ENCODE data around the gene TIGD4.

GRCh38 chr4:152777488-152777887 lies 2.0 kb downstream of the TIGD4 start:
- TF ChIP-seq JUND (IDR thresholded peaks at IDR 0.05) (no peak), GABPA (IDR thresholded peaks at IDR 0.05; ENCODE audit: low read depth) (no peak), EZH2phosphoT487 (IDR thresholded peaks at IDR 0.05; ENCODE audit: borderline replicate concordance, low read depth) (no peak), REST (IDR thresholded peaks at IDR 0.05; ENCODE audit: low read depth, low read length) (no peak), YY1 (IDR thresholded peaks at IDR 0.05; ENCODE audit: low read depth) (no peak), POLR2AphosphoS5 (IDR thresholded peaks at IDR 0.05; ENCODE audit: low read depth, low read length) (no peak), FOXM1 (IDR thresholded peaks at IDR 0.05; ENCODE audit: low read depth) (no peak), TEAD4 (IDR thresholded peaks at IDR 0.05; ENCODE audit: borderline replicate concordance, insufficient read depth) (no peak), MXI1 (IDR thresholded peaks at IDR 0.05; ENCODE audit: low read depth, low read length) (no peak)
- TF ChIP-seq, protein P1, sequence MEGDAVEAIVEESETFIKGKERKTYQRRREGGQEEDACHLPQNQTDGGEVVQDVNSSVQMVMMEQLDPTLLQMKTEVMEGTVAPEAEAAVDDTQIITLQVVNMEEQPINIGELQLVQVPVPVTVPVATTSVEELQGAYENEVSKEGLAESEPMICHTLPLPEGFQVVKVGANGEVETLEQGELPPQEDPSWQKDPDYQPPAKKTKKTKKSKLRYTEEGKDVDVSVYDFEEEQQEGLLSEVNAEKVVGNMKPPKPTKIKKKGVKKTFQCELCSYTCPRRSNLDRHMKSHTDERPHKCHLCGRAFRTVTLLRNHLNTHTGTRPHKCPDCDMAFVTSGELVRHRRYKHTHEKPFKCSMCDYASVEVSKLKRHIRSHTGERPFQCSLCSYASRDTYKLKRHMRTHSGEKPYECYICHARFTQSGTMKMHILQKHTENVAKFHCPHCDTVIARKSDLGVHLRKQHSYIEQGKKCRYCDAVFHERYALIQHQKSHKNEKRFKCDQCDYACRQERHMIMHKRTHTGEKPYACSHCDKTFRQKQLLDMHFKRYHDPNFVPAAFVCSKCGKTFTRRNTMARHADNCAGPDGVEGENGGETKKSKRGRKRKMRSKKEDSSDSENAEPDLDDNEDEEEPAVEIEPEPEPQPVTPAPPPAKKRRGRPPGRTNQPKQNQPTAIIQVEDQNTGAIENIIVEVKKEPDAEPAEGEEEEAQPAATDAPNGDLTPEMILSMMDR (IDR thresholded peaks at IDR 0.05), result no peak
- TF ChIP-seq, protein P2, sequence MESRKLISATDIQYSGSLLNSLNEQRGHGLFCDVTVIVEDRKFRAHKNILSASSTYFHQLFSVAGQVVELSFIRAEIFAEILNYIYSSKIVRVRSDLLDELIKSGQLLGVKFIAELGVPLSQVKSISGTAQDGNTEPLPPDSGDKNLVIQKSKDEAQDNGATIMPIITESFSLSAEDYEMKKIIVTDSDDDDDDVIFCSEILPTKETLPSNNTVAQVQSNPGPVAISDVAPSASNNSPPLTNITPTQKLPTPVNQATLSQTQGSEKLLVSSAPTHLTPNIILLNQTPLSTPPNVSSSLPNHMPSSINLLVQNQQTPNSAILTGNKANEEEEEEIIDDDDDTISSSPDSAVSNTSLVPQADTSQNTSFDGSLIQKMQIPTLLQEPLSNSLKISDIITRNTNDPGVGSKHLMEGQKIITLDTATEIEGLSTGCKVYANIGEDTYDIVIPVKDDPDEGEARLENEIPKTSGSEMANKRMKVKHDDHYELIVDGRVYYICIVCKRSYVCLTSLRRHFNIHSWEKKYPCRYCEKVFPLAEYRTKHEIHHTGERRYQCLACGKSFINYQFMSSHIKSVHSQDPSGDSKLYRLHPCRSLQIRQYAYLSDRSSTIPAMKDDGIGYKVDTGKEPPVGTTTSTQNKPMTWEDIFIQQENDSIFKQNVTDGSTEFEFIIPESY (IDR thresholded peaks at IDR 0.05; ENCODE audit: borderline replicate concordance, low read depth), result no peak
- TF ChIP-seq, protein P3, sequence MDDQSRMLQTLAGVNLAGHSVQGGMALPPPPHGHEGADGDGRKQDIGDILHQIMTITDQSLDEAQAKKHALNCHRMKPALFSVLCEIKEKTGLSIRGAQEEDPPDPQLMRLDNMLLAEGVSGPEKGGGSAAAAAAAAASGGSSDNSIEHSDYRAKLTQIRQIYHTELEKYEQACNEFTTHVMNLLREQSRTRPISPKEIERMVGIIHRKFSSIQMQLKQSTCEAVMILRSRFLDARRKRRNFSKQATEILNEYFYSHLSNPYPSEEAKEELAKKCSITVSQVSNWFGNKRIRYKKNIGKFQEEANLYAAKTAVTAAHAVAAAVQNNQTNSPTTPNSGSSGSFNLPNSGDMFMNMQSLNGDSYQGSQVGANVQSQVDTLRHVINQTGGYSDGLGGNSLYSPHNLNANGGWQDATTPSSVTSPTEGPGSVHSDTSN (IDR thresholded peaks at IDR 0.05), result no peak

All from SK-N-SH (cell line).